Body of pancreas (tissue), 4 donors: Measurements from ENCODE around the gene TMEM167A.

ENCODE experiments used
- CTCF ChIP-seq, 7 experiments: fragments of 450-650 bp in 4 of 7; fragments of 200-600 bp in 3 of 7; sonication (generic) in 3 of 7; IDR thresholded peaks; one replicate each; pipeline ENCODE4 v1.5.1; 2016 to 2019; ENCODE audit warnings: antibody characterized with exemption in 7 of 7
- POLR2A ChIP-seq, 3 donors: fragments of 450-650 bp; IDR thresholded peaks; one replicate each; pipeline ENCODE4 v1.6.1; 2016; ENCODE audit warnings: antibody characterized with exemption in 3 of 3, mild to moderate bottlenecking in 2 of 3

DNA sequence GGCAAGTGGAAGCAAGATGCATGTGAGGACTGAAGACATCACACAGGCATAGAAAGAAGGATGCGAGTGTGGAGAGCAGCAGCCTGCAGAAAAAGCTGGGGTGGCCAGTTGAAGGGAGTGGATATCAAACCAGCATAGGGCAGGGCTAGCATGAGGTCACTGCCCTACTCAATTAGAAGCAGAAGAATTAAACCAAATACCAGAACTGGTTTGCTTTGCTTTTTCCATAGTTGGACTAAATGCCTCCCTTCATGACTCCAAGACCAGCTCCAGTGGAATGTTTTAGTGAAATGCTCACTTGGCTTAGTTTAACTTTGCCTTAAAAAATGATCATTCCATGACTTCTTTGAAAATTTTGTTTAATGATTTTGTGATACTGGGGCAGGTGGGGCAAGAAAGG lies 45.8 kb downstream of the TMEM167A start:
- TF ChIP-seq POLR2A (IDR thresholded peaks at IDR 0.05) = no peak
- TF ChIP-seq CTCF (IDR thresholded peaks at IDR 0.05) = no peak
